ENCODE measurements around the gene PPP1R14C.

PPP1R14C gene

GRCh38 chr6:150260931-150261330, 118.1 kb downstream of the PPP1R14C start:
- TF ChIP-seq POLR2AphosphoS5 (IDR thresholded peaks at IDR 0.05; ENCODE audit: low read depth, low read length), result no peak
- TF ChIP-seq, protein P1, sequence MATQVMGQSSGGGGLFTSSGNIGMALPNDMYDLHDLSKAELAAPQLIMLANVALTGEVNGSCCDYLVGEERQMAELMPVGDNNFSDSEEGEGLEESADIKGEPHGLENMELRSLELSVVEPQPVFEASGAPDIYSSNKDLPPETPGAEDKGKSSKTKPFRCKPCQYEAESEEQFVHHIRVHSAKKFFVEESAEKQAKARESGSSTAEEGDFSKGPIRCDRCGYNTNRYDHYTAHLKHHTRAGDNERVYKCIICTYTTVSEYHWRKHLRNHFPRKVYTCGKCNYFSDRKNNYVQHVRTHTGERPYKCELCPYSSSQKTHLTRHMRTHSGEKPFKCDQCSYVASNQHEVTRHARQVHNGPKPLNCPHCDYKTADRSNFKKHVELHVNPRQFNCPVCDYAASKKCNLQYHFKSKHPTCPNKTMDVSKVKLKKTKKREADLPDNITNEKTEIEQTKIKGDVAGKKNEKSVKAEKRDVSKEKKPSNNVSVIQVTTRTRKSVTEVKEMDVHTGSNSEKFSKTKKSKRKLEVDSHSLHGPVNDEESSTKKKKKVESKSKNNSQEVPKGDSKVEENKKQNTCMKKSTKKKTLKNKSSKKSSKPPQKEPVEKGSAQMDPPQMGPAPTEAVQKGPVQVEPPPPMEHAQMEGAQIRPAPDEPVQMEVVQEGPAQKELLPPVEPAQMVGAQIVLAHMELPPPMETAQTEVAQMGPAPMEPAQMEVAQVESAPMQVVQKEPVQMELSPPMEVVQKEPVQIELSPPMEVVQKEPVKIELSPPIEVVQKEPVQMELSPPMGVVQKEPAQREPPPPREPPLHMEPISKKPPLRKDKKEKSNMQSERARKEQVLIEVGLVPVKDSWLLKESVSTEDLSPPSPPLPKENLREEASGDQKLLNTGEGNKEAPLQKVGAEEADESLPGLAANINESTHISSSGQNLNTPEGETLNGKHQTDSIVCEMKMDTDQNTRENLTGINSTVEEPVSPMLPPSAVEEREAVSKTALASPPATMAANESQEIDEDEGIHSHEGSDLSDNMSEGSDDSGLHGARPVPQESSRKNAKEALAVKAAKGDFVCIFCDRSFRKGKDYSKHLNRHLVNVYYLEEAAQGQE (IDR thresholded peaks at IDR 0.05; ENCODE audit: insufficient read depth in 1 of 2, low read depth in 2 of 2, low read length in 2 of 2), result no peak
- TF ChIP-seq SIN3A (IDR thresholded peaks at IDR 0.05; ENCODE audit: borderline replicate concordance, insufficient read depth, low read length), result no peak
- TF ChIP-seq FOXP2 (optimal IDR thresholded peaks at IDR 0.05; ENCODE audit: borderline replicate concordance, extremely low read depth, extremely low read length, insufficient read depth), result no peak

- TF ChIP-seq, protein P1 (IDR thresholded peaks at IDR 0.05; ENCODE audit: insufficient read depth in 1 of 2, low read depth in 2 of 2, low read length in 2 of 2), result no peak
- no peak for TF ChIP-seq SIN3A (IDR thresholded peaks at IDR 0.05; ENCODE audit: borderline replicate concordance, insufficient read depth, low read length)
These were observed 119.3 kb downstream of the PPP1R14C start for GRCh38 chr6:150261997-150262697.

DNA sequence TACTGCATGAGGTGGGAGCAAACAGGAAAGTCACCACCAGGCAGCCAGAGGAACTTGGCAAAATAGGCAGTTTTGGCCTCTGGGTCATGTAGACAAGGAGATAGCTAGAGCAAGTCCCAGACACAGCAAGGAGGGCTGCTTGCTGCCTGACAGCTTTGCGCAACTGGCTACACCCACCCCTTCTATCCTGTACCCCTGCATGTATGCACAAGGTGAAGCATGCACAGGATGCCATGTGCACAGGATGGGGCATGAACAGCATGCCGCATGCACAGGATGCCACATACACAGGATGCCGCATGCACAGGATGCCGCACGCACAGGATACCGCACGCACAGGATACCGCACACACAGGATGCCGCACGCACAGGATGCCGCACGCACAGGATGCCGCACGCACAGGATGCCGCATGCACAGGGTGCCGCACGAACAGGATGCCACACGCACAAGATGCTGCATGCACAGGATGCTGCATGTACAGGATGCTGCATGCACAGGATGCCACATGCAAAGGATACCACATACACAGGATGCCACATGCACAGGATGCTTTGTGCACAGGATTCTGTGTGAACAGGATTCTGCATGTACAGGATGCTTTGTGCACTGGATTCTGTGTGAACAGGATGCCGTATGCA, 121.0 kb downstream of the PPP1R14C start:
- TF ChIP-seq POLR2AphosphoS5 (IDR thresholded peaks at IDR 0.05; ENCODE audit: low read depth, low read length) (no peak), FOXP2 (optimal IDR thresholded peaks at IDR 0.05; ENCODE audit: borderline replicate concordance, extremely low read depth, extremely low read length, insufficient read depth) (no peak), SIN3A (IDR thresholded peaks at IDR 0.05; ENCODE audit: borderline replicate concordance, insufficient read depth, low read length) (no peak), TAF1 (IDR thresholded peaks at IDR 0.05; ENCODE audit: borderline replicate concordance, insufficient read depth, low read length) (no peak)
- TF ChIP-seq, protein P1 (IDR thresholded peaks at IDR 0.05; ENCODE audit: insufficient read depth in 1 of 2, low read depth in 2 of 2, low read length in 2 of 2), result no peak

- TF ChIP-seq POLR2AphosphoS5 (IDR thresholded peaks at IDR 0.05; ENCODE audit: low read depth, low read length) (no peak), SIN3A (IDR thresholded peaks at IDR 0.05; ENCODE audit: borderline replicate concordance, insufficient read depth, low read length) (no peak), TAF1 (IDR thresholded peaks at IDR 0.05; ENCODE audit: borderline replicate concordance, insufficient read depth, low read length) (no peak), FOXP2 (optimal IDR thresholded peaks at IDR 0.05; ENCODE audit: borderline replicate concordance, extremely low read depth, extremely low read length, insufficient read depth) (no peak)
- TF ChIP-seq, protein P1 (IDR thresholded peaks at IDR 0.05; ENCODE audit: insufficient read depth in 1 of 2, low read depth in 2 of 2, low read length in 2 of 2), result no peak
These were observed 123.5 kb downstream of the PPP1R14C start for GRCh38 chr6:150266309-150266708.
